Panc1 (cell line): ENCODE results near the gene TAC3. TPM values are rescaled to one million over a fixed set of nuclear protein-coding genes. Genes with fewer than 3 reads are reported as not detected.
"Not testable (repeated sequence)": the region's sequence is repeated elsewhere in the genome, so short reads cannot be mapped to it uniquely, and the experiment has no call there.

Experiments
- ATAC-seq: fragments of 200-7000 bp; cut with Tn5 transposase; 2 replicates; pipeline ENCODE4 v1.9.1; 2020; ENCODE audit warnings: mild to moderate bottlenecking, moderate library complexity
- BruUV-seq: library from RNA; stranded (reverse); fragments of 400-500 nt; replicated peaks from 2 replicates; lab custom pipeline; 2021; lab: Mats Ljungman, UMichigan
- CTCF ChIA-PET: fragments of 300-600 bp; sonication (Branson Sonifier 250); formaldehyde crosslinking; loops from one replicate; lab custom pipeline; 2022; ENCODE audit warnings: antibody characterized with exemption; lab: Charles Lee
- POLR2A ChIA-PET: fragments of 300-600 bp; sonication (Branson Sonifier 250); formaldehyde crosslinking; loops from one replicate; lab custom pipeline; 2022; ENCODE audit warnings: antibody characterized with exemption; lab: Charles Lee
- DNase-seq: peaks from one replicate; pipeline ENCODE4 v3.0.0-alpha.2; 2010; ENCODE audit warnings: low read depth, low spot score
- H3K27ac ChIP-seq: 2 replicates; pipeline ENCODE4 v1.5.1; 2011; ENCODE audit warnings: mild to moderate bottlenecking, low read length, inconsistent platforms
- H3K27me3 ChIP-seq: fragments of 200-500 bp; sonication (Bioruptor generic); 2 replicates; pipeline ENCODE4 v1.6.0; 2014; ENCODE audit warnings: low read length, inconsistent platforms; ENCODE audit not compliant: control insufficient read depth, insufficient read depth
- H3K36me3 ChIP-seq: fragments of 200-500 bp; sonication (Bioruptor generic); 2 replicates; pipeline ENCODE4 v1.5.1; 2014; ENCODE audit warnings: inconsistent platforms, mild to moderate bottlenecking, low read length, moderate library complexity; ENCODE audit not compliant: control insufficient read depth, insufficient read depth
- H3K4me1 ChIP-seq: 2 replicates; pipeline ENCODE4 v1.5.1; 2011; ENCODE audit warnings: inconsistent platforms, mild to moderate bottlenecking, low read length, moderate library complexity; ENCODE audit not compliant: control insufficient read depth, insufficient read depth
- H3K4me3 ChIP-seq, 2 experiments: 2 replicates each; pipeline ENCODE4 v1.5.1; 2011 to 2012; ENCODE audit warnings: low read depth in 2 of 2, low read length in 2 of 2, mild to moderate bottlenecking in 2 of 2, inconsistent platforms in 1 of 2, moderate library complexity in 1 of 2
- H3K9me3 ChIP-seq: fragments of 200-500 bp; sonication (Bioruptor generic); 2 replicates; pipeline ENCODE4 v1.5.1; 2014; ENCODE audit warnings: low read depth, mild to moderate bottlenecking, inconsistent platforms, low read length, moderate library complexity; ENCODE audit not compliant: control insufficient read depth, insufficient read depth
- in situ Hi-C: cut with HindIII; loops from 2 replicates; pipeline ENCODE4 v1.10.0; 2016; ENCODE audit warnings: low sequenced_read_pairs, low pct_unique_long_range_greater_than_20kb
- intact Hi-C: fragments of 100-400 bp; cut with micrococcal nuclease; formaldehyde crosslinking; loops from one replicate; pipeline ENCODE4 v1.10.0; 2022; ENCODE audit not compliant: unreplicated experiment
- total RNA-seq: library from RNA; stranded (reverse); gene quantifications from one replicate; pipeline ENCODE4 v1.2.1, GENCODE V29; 2021; ENCODE audit not compliant: unreplicated experiment

Gene TAC3
- total RNA-seq, 1 experiment from 2014 or later: not detected

DNA sequence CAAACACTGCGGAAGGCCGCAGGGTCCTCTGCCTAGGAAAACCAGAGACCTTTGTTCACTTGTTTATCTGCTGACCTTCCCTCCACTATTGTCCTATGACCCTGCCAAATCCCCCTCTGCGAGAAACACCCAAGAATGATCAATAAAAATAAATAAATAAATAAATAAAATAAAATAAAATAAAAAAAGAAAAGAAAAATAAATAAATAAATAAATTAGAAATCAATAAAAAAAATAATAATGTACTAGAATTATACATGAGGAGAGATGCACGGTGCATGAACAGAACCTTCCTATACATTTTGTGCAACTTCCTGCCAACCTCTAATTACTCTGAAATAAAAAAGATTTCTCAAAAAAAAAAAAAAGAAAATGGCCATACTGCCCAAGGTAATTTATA is 51.2 kb downstream of the TAC3 start:
- H3K27ac ChIP-seq, H3K4me1 ChIP-seq, H3K4me3 ChIP-seq, DNase-seq, POLR2A ChIA-PET, intact Hi-C loops, H3K36me3 ChIP-seq, CTCF ChIA-PET, ATAC-seq, BruUV-seq, in situ Hi-C loops, H3K27me3 ChIP-seq, H3K9me3 ChIP-seq: not testable (repeated sequence)

DNA sequence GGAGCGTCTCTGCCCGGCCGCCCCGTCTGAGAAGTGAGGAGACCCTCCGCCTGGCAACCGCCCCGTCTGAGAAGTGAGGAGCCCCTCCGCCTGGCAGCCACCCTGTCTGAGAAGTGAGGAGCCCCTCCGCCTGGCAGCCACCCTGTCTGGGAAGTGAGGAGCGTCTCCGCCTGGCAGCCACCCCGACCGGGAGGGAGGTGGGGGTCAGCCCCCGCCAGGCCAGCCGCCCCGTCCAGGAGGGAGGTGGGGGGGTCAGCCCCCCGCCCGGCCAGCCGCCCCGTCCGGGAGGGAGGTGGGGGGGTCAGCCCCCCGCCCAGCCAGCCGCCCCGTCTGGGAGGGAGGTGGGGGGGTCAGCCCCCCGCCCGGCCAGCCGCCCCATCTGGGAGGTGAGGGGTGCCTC is 52.8 kb downstream of the TAC3 start:
- POLR2A ChIA-PET, H3K9me3 ChIP-seq, H3K36me3 ChIP-seq, ATAC-seq, H3K4me1 ChIP-seq, CTCF ChIA-PET, H3K27ac ChIP-seq, DNase-seq, intact Hi-C loops, H3K4me3 ChIP-seq, BruUV-seq, in situ Hi-C loops, H3K27me3 ChIP-seq: not testable (repeated sequence)

DNA sequence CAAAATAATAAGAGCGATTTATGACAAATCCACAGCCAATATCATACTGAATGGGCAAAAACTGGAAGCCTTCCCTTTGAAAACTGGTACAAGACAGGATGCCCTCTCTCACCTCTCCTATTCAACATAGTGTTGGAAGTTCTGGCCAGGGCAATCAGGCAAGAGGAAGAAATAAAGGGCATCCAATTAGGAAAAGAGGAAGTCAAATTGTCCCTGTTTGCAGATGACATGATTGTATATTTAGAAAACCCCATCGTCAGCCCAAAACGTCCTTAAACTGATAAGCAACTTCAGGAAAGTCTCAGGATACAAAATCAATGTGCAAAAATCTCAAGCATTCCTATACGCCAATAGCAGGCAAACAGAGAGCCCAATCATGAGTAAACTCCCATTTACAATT is 54.1 kb downstream of the TAC3 start:
- H3K4me3 ChIP-seq, POLR2A ChIA-PET, H3K4me1 ChIP-seq, in situ Hi-C loops, DNase-seq, CTCF ChIA-PET, H3K27me3 ChIP-seq, H3K27ac ChIP-seq, ATAC-seq, H3K9me3 ChIP-seq, H3K36me3 ChIP-seq, BruUV-seq, intact Hi-C loops: not testable (repeated sequence)

Other genes with a start within 250 kb of the TAC3 start
- not detected for gene SDR9C7, start 82.1 kb downstream of the TAC3 start, total RNA-seq
- gene RDH16, start 58.9 kb downstream of the TAC3 start, total RNA-seq: 0.08 TPM
- 5.8 TPM for gene ZBTB39, start 10.0 kb downstream of the TAC3 start, total RNA-seq
- gene MYO1A, start 33.6 kb upstream of the TAC3 start, total RNA-seq: not detected
- 46.9 TPM for gene NEMP1, start 62.3 kb upstream of the TAC3 start, total RNA-seq
- 13.9 TPM for gene NAB2, start 72.6 kb upstream of the TAC3 start, total RNA-seq
- 52.3 TPM for gene STAT6, start 94.8 kb upstream of the TAC3 start, total RNA-seq
- 9.0 TPM for gene LRP1, start 112.0 kb upstream of the TAC3 start, total RNA-seq
- not detected for gene LRP1-AS, start 131.1 kb upstream of the TAC3 start, total RNA-seq
- gene NXPH4, start 200.3 kb upstream of the TAC3 start, total RNA-seq: 2.1 TPM
- 67.1 TPM for gene SHMT2, start 213.2 kb upstream of the TAC3 start, total RNA-seq
- 0.87 TPM for gene STAC3, start 234.7 kb upstream of the TAC3 start, total RNA-seq